Smooth muscle cell (in vitro differentiated cells): ENCODE data around the gene SELENOI. TPM values are rescaled to one million over a fixed set of nuclear protein-coding genes. Genes with fewer than 3 reads are reported as not detected.

Experiments
- DNase-seq: peaks from one replicate; lab custom pipeline; 2025; ENCODE audit not compliant: unreplicated experiment; lab: John Stamatoyannopoulos, UW
- H2AFZ ChIP-seq: fragments of 200-600 bp; sonication (generic); 2 replicates; pipeline ENCODE4 v1.6.0; 2016; ENCODE audit warnings: antibody characterized with exemption, low read depth, mild to moderate bottlenecking
- H3F3A ChIP-seq: fragments of 200-600 bp; sonication (generic); 2 replicates; pipeline ENCODE4 v1.6.0; 2017; ENCODE audit warnings: antibody characterized with exemption, low read depth
- H3K27ac ChIP-seq: fragments of 200-600 bp; sonication (generic); 2 replicates; pipeline ENCODE4 v1.5.1; 2016; ENCODE audit warnings: low read depth, mild to moderate bottlenecking
- H3K27me3 ChIP-seq: fragments of 200-600 bp; sonication (generic); 2 replicates; pipeline ENCODE4 v1.6.1; 2016; ENCODE audit warnings: low read depth, mild to moderate bottlenecking
- H3K36me3 ChIP-seq: fragments of 200-600 bp; sonication (generic); 2 replicates; pipeline ENCODE4 v1.5.1; 2016; ENCODE audit warnings: low read depth
- H3K4me1 ChIP-seq: fragments of 200-600 bp; sonication (generic); 2 replicates; pipeline ENCODE4 v1.5.1; 2016; ENCODE audit warnings: low read depth
- H3K4me2 ChIP-seq: fragments of 200-600 bp; sonication (generic); 2 replicates; pipeline ENCODE4 v1.6.0; 2016; ENCODE audit warnings: mild to moderate bottlenecking
- H3K4me3 ChIP-seq: fragments of 200-600 bp; sonication (generic); 2 replicates; pipeline ENCODE4 v1.5.1; 2016; ENCODE audit warnings: mild to moderate bottlenecking
- H3K79me2 ChIP-seq: fragments of 200-600 bp; sonication (generic); 2 replicates; pipeline ENCODE4 v1.6.0; 2016; ENCODE audit warnings: low read depth, mild to moderate bottlenecking
- H3K9ac ChIP-seq: fragments of 200-600 bp; sonication (generic); 2 replicates; pipeline ENCODE4 v1.6.0; 2016; ENCODE audit warnings: low read depth
- H3K9me3 ChIP-seq: fragments of 200-600 bp; sonication (generic); replicated peaks from 2 replicates; pipeline ENCODE4 v1.5.1; 2016; ENCODE audit warnings: low read depth
- H4K20me1 ChIP-seq: fragments of 200-600 bp; sonication (generic); 2 replicates; pipeline ENCODE4 v1.6.0; 2016; ENCODE audit warnings: low read depth
- WGBS: methylation state at CpG from one replicate; pipeline ENCODE4 v1.1.7; 2016; ENCODE audit warnings: low lambda C conversion rate; 5-methylcytosine and 5-hydroxymethylcytosine counted together
- polyA plus RNA-seq: library from polyadenylated mRNA; unstranded; fragments of >200 nt; fragmentation: Nextera tagmentation; extraction: Ambion mirVana; gene quantifications from 2 replicates; pipeline ENCODE4 v1.2.1, GENCODE V29; 2016
- total RNA-seq: library from RNA; depleted of rRNA; stranded (reverse); fragments of >200 nt; gene quantifications from 2 replicates; pipeline ENCODE4 v1.2.3, GENCODE V29; 2014
- TF ChIP-seq, protein P1 (sequence below): fragments of 200-600 bp; sonication (generic); IDR thresholded peaks from 2 replicates; pipeline ENCODE4 v1.5.1; 2017; ENCODE audit warnings: borderline replicate concordance, mild to moderate bottlenecking, antibody characterized with exemption; ENCODE audit not compliant: insufficient read depth, poor library complexity, severe bottlenecking

SELENOI gene
- total and polyA plus RNA-seq, 2 experiments from 2014 or later = 3.3 to 26.3 TPM

DNA sequence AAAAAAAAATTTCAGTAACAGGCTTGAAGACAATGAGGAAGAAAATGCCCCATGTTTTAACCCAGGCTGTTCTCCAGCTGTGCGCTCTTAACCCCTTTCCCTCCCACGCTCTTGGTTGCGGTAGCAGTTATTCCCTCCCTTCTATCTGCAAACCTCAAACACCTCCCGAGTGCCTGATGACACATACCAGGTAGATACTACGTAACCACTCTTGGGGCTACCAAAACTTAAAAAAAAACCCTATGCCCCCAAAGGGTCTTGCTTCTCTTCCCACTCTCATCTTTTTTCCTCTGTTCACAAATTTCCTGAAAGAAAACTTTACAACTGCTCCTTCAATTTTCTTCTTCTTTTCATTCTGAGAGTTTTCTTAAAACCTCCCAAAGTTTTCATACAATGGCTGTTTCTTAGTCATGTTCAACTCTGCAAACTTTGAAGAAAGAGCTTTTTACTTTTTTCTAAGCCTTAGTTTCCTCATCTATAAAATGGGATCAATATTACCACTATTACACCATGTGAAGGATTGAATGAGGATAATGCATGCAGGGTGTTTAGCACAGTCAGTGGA is 50.9 kb downstream of the SELENOI start:
- H3K9ac ChIP-seq = no peak overlapping the region
- H3K36me3 ChIP-seq = no peaks in the 10 kb centered on the region
- H3K79me2 ChIP-seq = no peaks in the 10 kb centered on the region
- H4K20me1 ChIP-seq = no peaks in the 10 kb centered on the region
- no peaks in the 10 kb centered on the region for H3F3A ChIP-seq
- H3K4me1 ChIP-seq = peaks cover 4% of the 10 kb centered on the region
- H3K27ac ChIP-seq = no peak overlapping the region
- H3K4me2 ChIP-seq = no peak overlapping the region
- H3K27me3 ChIP-seq = no peaks in the 10 kb centered on the region
- DNase-seq = no peak
- H3K4me3 ChIP-seq = no peak overlapping the region
- TF ChIP-seq, protein P1, sequence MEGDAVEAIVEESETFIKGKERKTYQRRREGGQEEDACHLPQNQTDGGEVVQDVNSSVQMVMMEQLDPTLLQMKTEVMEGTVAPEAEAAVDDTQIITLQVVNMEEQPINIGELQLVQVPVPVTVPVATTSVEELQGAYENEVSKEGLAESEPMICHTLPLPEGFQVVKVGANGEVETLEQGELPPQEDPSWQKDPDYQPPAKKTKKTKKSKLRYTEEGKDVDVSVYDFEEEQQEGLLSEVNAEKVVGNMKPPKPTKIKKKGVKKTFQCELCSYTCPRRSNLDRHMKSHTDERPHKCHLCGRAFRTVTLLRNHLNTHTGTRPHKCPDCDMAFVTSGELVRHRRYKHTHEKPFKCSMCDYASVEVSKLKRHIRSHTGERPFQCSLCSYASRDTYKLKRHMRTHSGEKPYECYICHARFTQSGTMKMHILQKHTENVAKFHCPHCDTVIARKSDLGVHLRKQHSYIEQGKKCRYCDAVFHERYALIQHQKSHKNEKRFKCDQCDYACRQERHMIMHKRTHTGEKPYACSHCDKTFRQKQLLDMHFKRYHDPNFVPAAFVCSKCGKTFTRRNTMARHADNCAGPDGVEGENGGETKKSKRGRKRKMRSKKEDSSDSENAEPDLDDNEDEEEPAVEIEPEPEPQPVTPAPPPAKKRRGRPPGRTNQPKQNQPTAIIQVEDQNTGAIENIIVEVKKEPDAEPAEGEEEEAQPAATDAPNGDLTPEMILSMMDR = no peak
- H2AFZ ChIP-seq = no peak overlapping the region
- H3K9me3 ChIP-seq = no peaks in the 10 kb centered on the region
- WGBS = 95% methylated on average over 5 of the region's 5 CpGs

DNA sequence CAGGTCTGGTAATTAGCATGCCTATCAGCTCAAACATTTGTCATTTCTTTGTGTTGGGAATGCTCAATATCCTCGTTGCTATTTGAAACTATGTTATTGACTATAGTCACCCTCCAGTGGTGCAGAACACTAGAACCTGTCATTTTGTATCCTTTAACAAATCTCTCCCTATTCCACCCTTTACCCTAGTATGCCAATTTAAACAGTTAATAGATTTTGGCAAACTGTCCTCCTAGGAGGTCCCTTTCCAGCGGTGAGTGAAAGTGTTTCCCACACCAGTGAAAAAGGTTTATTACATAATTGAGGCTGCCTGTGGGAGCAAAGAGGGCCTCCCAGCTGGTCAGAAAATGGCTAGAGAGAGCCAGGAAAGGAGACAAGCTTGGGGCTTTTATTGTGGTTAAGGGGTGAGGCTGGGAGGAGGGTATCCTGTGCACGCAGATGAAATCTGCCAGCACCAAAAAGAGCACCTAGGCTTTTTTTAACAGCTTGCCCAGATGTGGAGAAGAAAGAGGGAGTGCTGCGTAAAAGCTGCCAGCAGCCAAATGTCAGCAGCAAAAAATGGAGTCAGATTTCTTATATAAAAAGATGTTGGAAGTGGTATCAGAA is 53.9 kb downstream of the SELENOI start:
- no peaks in the 10 kb centered on the region for H3K27me3 ChIP-seq
- WGBS = 65% methylated on average over 4 of the region's 4 CpGs
- no peak overlapping the region for H3K4me2 ChIP-seq
- TF ChIP-seq, protein P1 = no peak
- no peaks in the 10 kb centered on the region for H3K79me2 ChIP-seq
- peaks cover 4% of the 10 kb centered on the region for H3K4me1 ChIP-seq
- no peaks in the 10 kb centered on the region for H3K9me3 ChIP-seq
- H3K36me3 ChIP-seq = no peaks in the 10 kb centered on the region
- no peak overlapping the region for H3K4me3 ChIP-seq
- H3K9ac ChIP-seq = no peak overlapping the region
- H3K27ac ChIP-seq = no peak overlapping the region
- H2AFZ ChIP-seq = no peak overlapping the region
- H4K20me1 ChIP-seq = no peaks in the 10 kb centered on the region
- H3F3A ChIP-seq = no peaks in the 10 kb centered on the region
- no peak for DNase-seq

DNA sequence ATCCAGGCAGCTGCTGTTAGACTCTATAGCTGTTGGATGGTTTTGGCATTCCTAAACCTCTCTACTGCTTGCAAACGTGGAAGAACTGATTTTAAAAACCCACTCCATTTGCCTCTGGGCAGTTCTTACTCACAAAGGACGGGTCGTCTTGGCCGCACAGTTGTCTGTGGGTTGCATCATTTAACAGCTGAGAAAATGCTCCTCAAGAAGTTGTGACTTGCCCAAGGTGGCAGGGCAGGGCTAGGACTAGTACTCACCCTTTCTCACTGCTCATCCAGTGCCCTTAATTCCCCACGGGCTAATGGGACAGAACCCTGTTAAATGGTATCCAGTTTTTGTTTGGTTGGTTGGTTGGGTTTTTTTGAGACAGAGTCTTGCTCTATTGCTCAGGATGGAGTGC is 54.8 kb downstream of the SELENOI start:
- WGBS = 69% methylated on average over 5 of the region's 5 CpGs
- TF ChIP-seq, protein P1 = no peak

More for the DNA sequence above, 54.8 kb downstream of the SELENOI start:
- H3F3A ChIP-seq = no peaks in the 10 kb centered on the region
- no peaks in the 10 kb centered on the region for H4K20me1 ChIP-seq
- H3K9ac ChIP-seq = no peak overlapping the region
- no peaks in the 10 kb centered on the region for H3K79me2 ChIP-seq
- peaks cover 4% of the 10 kb centered on the region for H3K4me1 ChIP-seq
- no peaks in the 10 kb centered on the region for H3K9me3 ChIP-seq
- no peak for DNase-seq
- no peak overlapping the region for H3K4me3 ChIP-seq
- no peaks in the 10 kb centered on the region for H3K36me3 ChIP-seq
- H2AFZ ChIP-seq = no peak overlapping the region
- H3K27me3 ChIP-seq = no peaks in the 10 kb centered on the region
- H3K27ac ChIP-seq = no peak overlapping the region
- H3K4me2 ChIP-seq = no peak overlapping the region
